Lower leg skin (tissue), 3 donors: ENCODE results near the gene CAPN1.

Experiments
- CTCF ChIP-seq, 3 donors: fragments of 450-650 bp; IDR thresholded peaks; one replicate each; pipeline ENCODE4 v1.5.1; 2016; ENCODE audit warnings: antibody characterized with exemption in 3 of 3, mild to moderate bottlenecking in 3 of 3, moderate library complexity in 2 of 3
- POLR2A ChIP-seq, 2 donors: fragments of 450-650 bp; IDR thresholded peaks; one replicate each; pipeline ENCODE4 v1.6.1; 2016 to 2017; ENCODE audit warnings: antibody characterized with exemption in 2 of 2, mild to moderate bottlenecking in 1 of 2, moderate library complexity in 1 of 2

DNA sequence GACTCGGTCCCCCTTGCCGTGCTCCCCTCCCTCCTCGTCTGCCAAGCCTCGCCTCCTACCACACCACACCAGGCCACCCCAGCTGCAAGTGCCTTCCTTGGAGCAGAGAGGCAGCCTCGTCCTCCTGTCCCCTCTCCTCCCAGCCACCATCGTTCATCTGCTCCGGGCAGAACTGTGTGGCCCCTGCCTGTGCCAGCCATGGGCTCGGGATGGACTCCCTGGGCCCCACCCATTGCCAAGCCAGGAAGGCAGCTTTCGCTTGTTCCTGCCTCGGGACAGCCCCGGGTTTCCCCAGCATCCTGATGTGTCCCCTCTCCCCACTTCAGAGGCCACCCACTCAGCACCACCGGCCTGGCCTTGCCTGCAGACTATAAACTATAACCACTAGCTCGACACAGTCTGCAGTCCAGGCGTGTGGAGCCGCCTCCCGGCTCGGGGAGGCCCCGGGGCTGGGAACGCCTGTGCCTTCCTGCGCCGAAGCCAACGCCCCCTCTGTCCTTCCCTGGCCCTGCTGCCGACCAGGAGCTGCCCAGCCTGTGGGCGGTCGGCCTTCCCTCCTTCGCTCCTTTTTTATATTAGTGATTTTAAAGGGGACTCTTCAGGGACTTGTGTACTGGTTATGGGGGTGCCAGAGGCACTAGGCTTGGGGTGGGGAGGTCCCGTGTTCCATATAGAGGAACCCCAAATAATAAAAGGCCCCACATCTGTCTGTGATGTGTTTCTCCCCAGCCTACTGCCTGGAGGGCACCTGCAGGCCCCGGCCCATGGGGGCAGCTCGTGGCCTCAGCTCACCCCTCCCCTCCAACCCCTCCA lies 29.8 kb downstream of the CAPN1 start:
- TF ChIP-seq CTCF (IDR thresholded peaks at IDR 0.05) (no peak), POLR2A (IDR thresholded peaks at IDR 0.05) (no peak)
